Measurements from ENCODE around the gene ATP10A.

DNA sequence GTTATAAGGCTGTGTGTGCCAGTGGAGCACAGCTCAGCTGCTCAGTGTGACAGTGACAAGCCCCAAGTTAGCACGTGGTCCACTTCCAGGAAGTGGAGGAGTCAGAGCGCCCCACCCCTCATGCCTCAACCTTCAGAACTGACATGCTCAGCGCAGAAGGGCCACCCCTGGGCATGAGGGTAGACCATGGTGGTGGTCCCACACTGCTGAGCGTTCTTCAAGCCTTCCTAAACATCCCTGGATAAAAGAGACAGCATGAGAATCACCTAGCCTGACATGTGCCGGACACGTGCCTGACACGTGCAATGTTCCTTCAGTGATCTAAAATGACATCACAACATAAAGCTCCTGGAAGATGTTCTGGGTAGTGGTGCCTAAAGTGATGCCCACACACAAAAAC, 16.8 kb downstream of the ATP10A start:
- TF ChIP-seq, protein P1, sequence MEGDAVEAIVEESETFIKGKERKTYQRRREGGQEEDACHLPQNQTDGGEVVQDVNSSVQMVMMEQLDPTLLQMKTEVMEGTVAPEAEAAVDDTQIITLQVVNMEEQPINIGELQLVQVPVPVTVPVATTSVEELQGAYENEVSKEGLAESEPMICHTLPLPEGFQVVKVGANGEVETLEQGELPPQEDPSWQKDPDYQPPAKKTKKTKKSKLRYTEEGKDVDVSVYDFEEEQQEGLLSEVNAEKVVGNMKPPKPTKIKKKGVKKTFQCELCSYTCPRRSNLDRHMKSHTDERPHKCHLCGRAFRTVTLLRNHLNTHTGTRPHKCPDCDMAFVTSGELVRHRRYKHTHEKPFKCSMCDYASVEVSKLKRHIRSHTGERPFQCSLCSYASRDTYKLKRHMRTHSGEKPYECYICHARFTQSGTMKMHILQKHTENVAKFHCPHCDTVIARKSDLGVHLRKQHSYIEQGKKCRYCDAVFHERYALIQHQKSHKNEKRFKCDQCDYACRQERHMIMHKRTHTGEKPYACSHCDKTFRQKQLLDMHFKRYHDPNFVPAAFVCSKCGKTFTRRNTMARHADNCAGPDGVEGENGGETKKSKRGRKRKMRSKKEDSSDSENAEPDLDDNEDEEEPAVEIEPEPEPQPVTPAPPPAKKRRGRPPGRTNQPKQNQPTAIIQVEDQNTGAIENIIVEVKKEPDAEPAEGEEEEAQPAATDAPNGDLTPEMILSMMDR (IDR thresholded peaks at IDR 0.05) = no peak
- TF ChIP-seq POLR2A (IDR thresholded peaks at IDR 0.05) = no peak
